Measurements from ENCODE around the gene PHAF1. TPM values are rescaled to one million over a fixed set of nuclear protein-coding genes. Genes with fewer than 3 reads are reported as not detected.
A peak's percentile ranks its signal among the peaks of the same experiment; 100 is the strongest.

Gene PHAF1
- total and polyA plus RNA-seq, 2 of the 13 experiments (the other 11 are each of a cell fraction or from before 2014, with no cell fraction given) = 48.3 to 174 TPM

- TF ChIP-seq ZXDC (CRISPR knock-in tag; IDR thresholded peaks at IDR 0.05) = no peak
- no peak for TF ChIP-seq MBNL3 (CRISPR knock-in tag; conservative IDR thresholded peaks at IDR 0.05)
- 0 out of 2 replicates have a peak, but pooled peaks have one; percentile 3 for TF ChIP-seq ZBTB38 (CRISPR knock-in tag; IDR thresholded peaks at IDR 0.05)
- TF ChIP-seq FOXO1 (CRISPR knock-in tag; IDR thresholded peaks at IDR 0.05) = peak; percentile 23; the same call in 1 of the 2 replicates
- TF ChIP-seq RBFOX2 (IDR thresholded peaks at IDR 0.05; ENCODE audit: low read depth, low read length) = peak; percentile 59
- no peak for TF ChIP-seq HNF1B (CRISPR knock-in tag; IDR thresholded peaks at IDR 0.05)
- 0 out of 2 replicates have a peak, but pooled peaks have one; percentile 7 for TF ChIP-seq FIP1L1 (IDR thresholded peaks at IDR 0.05; ENCODE audit: borderline replicate concordance, insufficient read depth, low read depth, low read length)
- no peak for TF ChIP-seq ZNF232 (CRISPR knock-in tag; IDR thresholded peaks at IDR 0.05; ENCODE audit: borderline replicate concordance)
- TF ChIP-seq MXD4 (CRISPR knock-in tag; IDR thresholded peaks at IDR 0.05) = no peak
- no peak for TF ChIP-seq TIGD3 (CRISPR knock-in tag; IDR thresholded peaks at IDR 0.05; ENCODE audit: borderline replicate concordance)
- peak; percentile 61 for TF ChIP-seq RBM22 (optimal IDR thresholded peaks at IDR 0.05; ENCODE audit: low read length)
- TF ChIP-seq KLF11 (CRISPR knock-in tag; IDR thresholded peaks at IDR 0.05) = no peak
- peak; percentile 23; the same call in 1 of the 2 replicates for TF ChIP-seq POLR2AphosphoS5 (IDR thresholded peaks at IDR 0.05; ENCODE audit: low read depth, low read length)
- no peak for TF ChIP-seq SRSF9 (IDR thresholded peaks at IDR 0.05; ENCODE audit: borderline replicate concordance, insufficient read depth, low read depth, low read length, poor library complexity, severe bottlenecking)
- no peak for TF ChIP-seq FOXP1 (IDR thresholded peaks at IDR 0.05)
- no peak for TF ChIP-seq FOXP1 (CRISPR knock-in tag; IDR thresholded peaks at IDR 0.05)
- peak; percentile 68; the same call in 1 of the 2 replicates for TF ChIP-seq ZNF776 (CRISPR knock-in tag; IDR thresholded peaks at IDR 0.05)
- no peak for TF ChIP-seq FOSL2 (CRISPR knock-in tag; IDR thresholded peaks at IDR 0.05)
- no peak for TF ChIP-seq ZMYM3 (CRISPR knock-in tag; IDR thresholded peaks at IDR 0.05)
- TF ChIP-seq AGO1 (IDR thresholded peaks at IDR 0.05; ENCODE audit: low read depth, low read length, poor library complexity, severe bottlenecking) = peak; percentile 98
- TF ChIP-seq RNF219 (CRISPR knock-in tag; IDR thresholded peaks at IDR 0.05) = no peak
- TF ChIP-seq ZSCAN31 (CRISPR knock-in tag; IDR thresholded peaks at IDR 0.05; ENCODE audit: low read depth) = no peak
Measured at GRCh38 chr16:67150047-67150832, 40.5 kb downstream of the PHAF1 start (continued).

All from HepG2 (cell line).